H1 (cell line): ENCODE results near the gene CA5A. TPM values are rescaled to one million over a fixed set of nuclear protein-coding genes. Genes with fewer than 3 reads are reported as not detected.
"Not testable (repeated sequence)": the region's sequence is repeated elsewhere in the genome, so short reads cannot be mapped to it uniquely, and the experiment has no call there.

ENCODE experiments used
- CTCF ChIA-PET: fragments of 300-600 bp; sonication (Branson Sonifier 250); formaldehyde crosslinking; loops from one replicate; lab custom pipeline; 2021; ENCODE audit not compliant: partially characterized antibody; lab: Charles Lee
- POLR2A ChIA-PET: fragments of 300-600 bp; sonication (Branson Sonifier 250); formaldehyde crosslinking; loops from one replicate; lab custom pipeline; 2021; ENCODE audit warnings: inconsistent platforms; ENCODE audit not compliant: partially characterized antibody; lab: Charles Lee
- DNase-seq, 2 experiments: peaks; one replicate each; pipeline versions ENCODE4 v3.0.0 to v3.0.0-alpha.2; 2010 to 2022; ENCODE audit warnings: low spot score in 2 of 2, low read depth in 1 of 2, mixed read lengths in 1 of 2
- FAIRE-seq: peaks from 2 replicates; lab custom pipeline; 2011; peaks lifted over from hg19 to GRCh38; lab: Jason Lieb, UNC
- H2AFZ ChIP-seq: 2 replicates; pipeline ENCODE4 v1.8.1; 2012; ENCODE audit warnings: low read length, inconsistent platforms
- H2AK5ac ChIP-seq: 2 replicates; pipeline ENCODE4 v1.6.1; 2013; ENCODE audit warnings: low read depth, low read length
- H2BK120ac ChIP-seq: replicated peaks from 2 replicates; pipeline ENCODE3; 2013; ENCODE audit warnings: low read depth, low read length, inconsistent platforms
- H2BK12ac ChIP-seq: 2 replicates; pipeline ENCODE4 v1.6.1; 2013; ENCODE audit warnings: low read depth, low read length
- H2BK15ac ChIP-seq: 2 replicates; pipeline ENCODE4 v1.6.1; 2013; ENCODE audit warnings: low read length
- H2BK20ac ChIP-seq: 2 replicates; pipeline ENCODE4 v1.6.1; 2013; ENCODE audit warnings: low read length
- H2BK5ac ChIP-seq: 2 replicates; pipeline ENCODE4 v1.6.1; 2013; ENCODE audit warnings: low read depth, low read length
- H3K14ac ChIP-seq: 2 replicates; pipeline ENCODE4 v1.6.1; 2013; ENCODE audit warnings: inconsistent platforms; ENCODE audit not compliant: insufficient read length
- H3K18ac ChIP-seq: 2 replicates; pipeline ENCODE4 v1.6.1; 2013; ENCODE audit warnings: low read length; ENCODE audit errors: extremely low read depth
- H3K23ac ChIP-seq: 2 replicates; pipeline ENCODE4 v1.6.1; 2013; ENCODE audit warnings: inconsistent platforms; ENCODE audit not compliant: insufficient read length
- H3K23me2 ChIP-seq: 2 replicates; pipeline ENCODE4 v1.6.1; 2013; ENCODE audit warnings: low read depth, low read length
- H3K27ac ChIP-seq: 2 replicates; pipeline ENCODE4 v1.6.1; 2011; ENCODE audit warnings: low read depth, low read length, inconsistent platforms
- H3K27me3 ChIP-seq, 4 experiments: replicated peaks in 1 of 4; 1 replicate in 1 of 4; 2 replicates in 3 of 4; pipeline versions ENCODE4 v1.6.1 to v1.8.1; 2011 to 2013; ENCODE audit warnings: low read length in 3 of 4, mild to moderate bottlenecking in 3 of 4, inconsistent platforms in 2 of 4, mixed read lengths in 2 of 4, moderate library complexity in 1 of 4; ENCODE audit not compliant: control insufficient read depth in 3 of 4, insufficient read depth in 3 of 4; ENCODE audit errors: extremely low read depth in 1 of 4
- H3K36me3 ChIP-seq, 4 experiments: 2 replicates each; pipeline versions ENCODE4 v1.6.1 to v1.8.1; 2011 to 2013; ENCODE audit warnings: mild to moderate bottlenecking in 4 of 4, low read length in 3 of 4, moderate library complexity in 2 of 4, control low read depth in 1 of 4, inconsistent platforms in 1 of 4; ENCODE audit not compliant: insufficient read depth in 4 of 4, control insufficient read depth in 2 of 4
- H3K4ac ChIP-seq: replicated peaks from 2 replicates; pipeline ENCODE3; 2013; ENCODE audit warnings: low read length, low read depth, mixed read lengths, inconsistent platforms; ENCODE audit not compliant: insufficient read length
- H3K4me1 ChIP-seq, 4 experiments: replicated peaks in 1 of 4; 1 replicate in 1 of 4; 2 replicates in 3 of 4; pipeline versions ENCODE4 v1.6.1 to v1.8.1; 2011 to 2013; ENCODE audit warnings: low read length in 3 of 4, inconsistent platforms in 2 of 4, mixed read lengths in 1 of 4; ENCODE audit not compliant: insufficient read depth in 4 of 4, control insufficient read depth in 3 of 4
- H3K4me2 ChIP-seq, 2 experiments: 2 replicates each; pipeline versions ENCODE4 v1.6.1 to v1.8.1; 2011 to 2013; ENCODE audit warnings: low read depth in 2 of 2, low read length in 2 of 2, control low read depth in 1 of 2, inconsistent platforms in 1 of 2, mild to moderate bottlenecking in 1 of 2; ENCODE audit not compliant: insufficient read depth in 1 of 2
- H3K4me3 ChIP-seq, 4 experiments: fragments of 200-600, 300-600 bp in 1 of 4; sonication (generic), shearing (Covaris generic), sonication (Bioruptor Twin) in 1 of 4; 2 replicates each; pipeline versions ENCODE4 v1.5.1 to v1.8.1; 2011 to 2016; ENCODE audit warnings: low read length in 4 of 4, low read depth in 3 of 4, control low read depth in 2 of 4, inconsistent platforms in 2 of 4, mild to moderate bottlenecking in 2 of 4, mixed read lengths in 1 of 4, moderate library complexity in 1 of 4; ENCODE audit not compliant: insufficient read depth in 2 of 4; ENCODE audit errors: extremely low read depth in 1 of 4
- H3K56ac ChIP-seq: replicated peaks from 2 replicates; pipeline ENCODE3; 2013; ENCODE audit warnings: low read depth, mild to moderate bottlenecking, mixed read lengths, low read length, inconsistent platforms; ENCODE audit not compliant: insufficient read length
- H3K79me1 ChIP-seq: 2 replicates; pipeline ENCODE4 v1.6.1; 2013; ENCODE audit warnings: low read depth, low read length, control low read depth
- H3K79me2 ChIP-seq, 2 experiments: 2 replicates each; pipeline versions ENCODE4 v1.6.1 to v1.8.1; 2012 to 2013; ENCODE audit warnings: low read length in 2 of 2, mild to moderate bottlenecking in 2 of 2, inconsistent platforms in 1 of 2; ENCODE audit not compliant: insufficient read depth in 2 of 2, control insufficient read depth in 1 of 2
- H3K9ac ChIP-seq, 4 experiments: replicated peaks in 1 of 4; 1 replicate in 1 of 4; 2 replicates in 3 of 4; pipeline versions ENCODE4 v1.6.1 to v1.8.1; 2011 to 2013; ENCODE audit warnings: low read depth in 3 of 4, low read length in 3 of 4, control low read depth in 2 of 4, mild to moderate bottlenecking in 2 of 4, moderate library complexity in 2 of 4, inconsistent platforms in 1 of 4; ENCODE audit errors: extremely low read depth in 1 of 4
- H3K9me3 ChIP-seq, 2 experiments: 2 replicates each; pipeline versions ENCODE4 v1.6.1 to v1.8.1; 2012 to 2013; ENCODE audit warnings: mild to moderate bottlenecking in 2 of 2, moderate library complexity in 2 of 2, control low read depth in 1 of 2, inconsistent platforms in 1 of 2, low read depth in 1 of 2, low read length in 1 of 2, mixed read lengths in 1 of 2; ENCODE audit not compliant: insufficient read depth in 2 of 2
- H4K20me1 ChIP-seq, 2 experiments: replicated peaks in 1 of 2; 2 replicates each; pipeline versions ENCODE3 to v1.8.1; 2011 to 2013; ENCODE audit warnings: inconsistent platforms in 2 of 2, low read length in 2 of 2, mild to moderate bottlenecking in 1 of 2; ENCODE audit not compliant: insufficient read depth in 2 of 2, control insufficient read depth in 1 of 2
- H4K5ac ChIP-seq: 2 replicates; pipeline ENCODE4 v1.6.1; 2013; ENCODE audit warnings: low read length, low read depth, mixed read lengths, inconsistent platforms; ENCODE audit not compliant: insufficient read length
- H4K8ac ChIP-seq: 2 replicates; pipeline ENCODE4 v1.8.0; 2013; ENCODE audit warnings: mild to moderate bottlenecking, moderate library complexity, low read length, inconsistent platforms; ENCODE audit not compliant: insufficient read depth; ENCODE audit errors: extremely low read depth
- H4K91ac ChIP-seq: replicated peaks from 2 replicates; pipeline ENCODE3; 2013; ENCODE audit warnings: low read length, mixed read lengths, inconsistent platforms; ENCODE audit not compliant: insufficient read length
- WGBS, 2 experiments: shearing (Covaris generic) in 1 of 2; methylation state at CpG; one replicate each; pipeline versions ENCODE4 v1.1.6 to v1.1.7; 2013 to 2015; ENCODE audit warnings: low lambda C conversion rate in 2 of 2, mixed read lengths in 2 of 2, inconsistent platforms in 1 of 2, low coverage in 1 of 2, missing lambda C conversion rate in 1 of 2; ENCODE audit not compliant: insufficient replicate concordance in 2 of 2, insufficient coverage in 1 of 2, insufficient read length in 1 of 2; ENCODE audit errors: extremely low coverage in 1 of 2, missing lambda C conversion rate in 1 of 2; 5-methylcytosine and 5-hydroxymethylcytosine counted together
- polyA plus RNA-seq, 7 experiments: library from polyadenylated mRNA; depleted of rRNA in 3 of 7; stranded (reverse) in 5 of 7; unstranded in 2 of 7; fragments of >200 nt in 5 of 7; fragments of 200-250 nt in 2 of 7; gene quantifications; 1 replicate in 5 of 7; 2 replicates in 1 of 7; 4 replicates in 1 of 7; pipeline versions ENCODE4 v1.2.1 to v1.2.3, GENCODE V29; 2011 to 2013; ENCODE audit warnings: missing spikeins in 2 of 7, mixed read lengths in 2 of 7
- total RNA-seq: library from RNA; stranded (reverse); fragmentation: NEBNext Ultra II Directional; extraction: Animal tissue kit (Norgen Biotek cat#: 25700); gene quantifications from 2 replicates; pipeline ENCODE4 v1.2.1, GENCODE V29; 2021

CA5A gene
- total and polyA plus RNA-seq, 2 of the 8 experiments (the other 6 are each of a cell fraction or from before 2014, with no cell fraction given), result not detected

GRCh38 chr16:87900489-87900888 is 35.8 kb downstream of the CA5A start:
- not testable (repeated sequence) for H2BK15ac ChIP-seq, H4K5ac ChIP-seq, FAIRE-seq, H4K91ac ChIP-seq, H3K23me2 ChIP-seq, H4K8ac ChIP-seq, H2BK20ac ChIP-seq, H3K36me3 ChIP-seq, H3K23ac ChIP-seq, H3K79me2 ChIP-seq, H2BK5ac ChIP-seq, H3K79me1 ChIP-seq, H3K18ac ChIP-seq, H2AK5ac ChIP-seq, H3K4me1 ChIP-seq, H2AFZ ChIP-seq, H2BK120ac ChIP-seq, H2BK12ac ChIP-seq, H3K27me3 ChIP-seq, H3K4ac ChIP-seq, H3K4me2 ChIP-seq, H3K9ac ChIP-seq, H4K20me1 ChIP-seq, H3K56ac ChIP-seq, H3K27ac ChIP-seq, DNase-seq, H3K14ac ChIP-seq, H3K9me3 ChIP-seq, H3K4me3 ChIP-seq
- ChIA-PET CTCF (interaction anchor here (0.8 to 3.5 kb wide), 8 partner anchors 9 to 155 kb away, joined by 3 to 17 read pairs (median 4); no protein-coding TSS in a partner anchor), POLR2A (interaction anchor here (1.2 kb wide), 1 partner anchor 31 kb away, joined by 4 read pairs; the partner anchor contains the start of gene SLC7A5)
- 95% methylated on average over 12 of the region's 12 CpGs; no CpG with 5 or more reads in 1 of the 2 experiments for WGBS, 2 experiments
